GM23248 (cell line): ENCODE measurements around the gene ANXA8L1. TPM values are rescaled to one million over a fixed set of nuclear protein-coding genes. Genes with fewer than 3 reads are reported as not detected.

Experiments
- polyA plus RNA-seq: library from polyadenylated mRNA; unstranded; fragments of >200 nt; fragmentation: Nextera tagmentation; extraction: Ambion mirVana; gene quantifications from 2 replicates; pipeline ENCODE4 v1.2.1, GENCODE V29; 2016
- total RNA-seq: library from RNA; depleted of rRNA; stranded (reverse); fragments of >200 nt; shearing (Covaris generic); gene quantifications from 2 replicates; pipeline ENCODE4 v1.2.3, GENCODE V29; 2014; rRNA removed

The ANXA8L1 gene
- total and polyA plus RNA-seq, 2 experiments from 2014 or later: 2.0 to 2.2 TPM

Other genes starting within 250 kb of the ANXA8L1 start
- gene ANTXRL, start 88.8 kb upstream of the ANXA8L1 start, total RNA-seq: not detected in 2 replicates
- not detected in 2 replicates for gene ANTXRL, start 88.8 kb upstream of the ANXA8L1 start, polyA plus RNA-seq
- not detected in 2 replicates for gene NPY4R, start 90.2 kb downstream of the ANXA8L1 start, total RNA-seq
- 0.34 TPM in 1 of 2 replicates, not detected in the other for gene NPY4R, start 90.2 kb downstream of the ANXA8L1 start, polyA plus RNA-seq
- not detected in 2 replicates for gene GPRIN2, start 180.9 kb downstream of the ANXA8L1 start, total RNA-seq
- not detected in 2 replicates for gene GPRIN2, start 180.9 kb downstream of the ANXA8L1 start, polyA plus RNA-seq
- 0.89 and 1.2 TPM in 2 replicates for gene SYT15, start 203.4 kb downstream of the ANXA8L1 start, total RNA-seq
- gene SYT15, start 203.4 kb downstream of the ANXA8L1 start, polyA plus RNA-seq: 2.3 and 3.0 TPM in 2 replicates